Panc1 (cell line): ENCODE data around the gene MAMDC2. TPM values are rescaled to one million over a fixed set of nuclear protein-coding genes. Genes with fewer than 3 reads are reported as not detected.
A peak's percentile ranks its signal among the peaks of the same experiment; 100 is the strongest.

Experiments
- ATAC-seq: fragments of 200-7000 bp; cut with Tn5 transposase; 2 replicates; pipeline ENCODE4 v1.9.1; 2020; ENCODE audit warnings: mild to moderate bottlenecking, moderate library complexity
- BruUV-seq: library from RNA; stranded (reverse); fragments of 400-500 nt; replicated peaks from 2 replicates; lab custom pipeline; 2021; lab: Mats Ljungman, UMichigan
- CTCF ChIA-PET: fragments of 300-600 bp; sonication (Branson Sonifier 250); formaldehyde crosslinking; loops from one replicate; lab custom pipeline; 2022; ENCODE audit warnings: antibody characterized with exemption; lab: Charles Lee
- POLR2A ChIA-PET: fragments of 300-600 bp; sonication (Branson Sonifier 250); formaldehyde crosslinking; loops from one replicate; lab custom pipeline; 2022; ENCODE audit warnings: antibody characterized with exemption; lab: Charles Lee
- DNase-seq: peaks from one replicate; pipeline ENCODE4 v3.0.0-alpha.2; 2010; ENCODE audit warnings: low read depth, low spot score
- H3K27ac ChIP-seq: 2 replicates; pipeline ENCODE4 v1.5.1; 2011; ENCODE audit warnings: mild to moderate bottlenecking, low read length, inconsistent platforms
- H3K27me3 ChIP-seq: fragments of 200-500 bp; sonication (Bioruptor generic); 2 replicates; pipeline ENCODE4 v1.6.0; 2014; ENCODE audit warnings: low read length, inconsistent platforms; ENCODE audit not compliant: control insufficient read depth, insufficient read depth
- H3K36me3 ChIP-seq: fragments of 200-500 bp; sonication (Bioruptor generic); 2 replicates; pipeline ENCODE4 v1.5.1; 2014; ENCODE audit warnings: inconsistent platforms, mild to moderate bottlenecking, low read length, moderate library complexity; ENCODE audit not compliant: control insufficient read depth, insufficient read depth
- H3K4me1 ChIP-seq: 2 replicates; pipeline ENCODE4 v1.5.1; 2011; ENCODE audit warnings: inconsistent platforms, mild to moderate bottlenecking, low read length, moderate library complexity; ENCODE audit not compliant: control insufficient read depth, insufficient read depth
- H3K4me3 ChIP-seq, 2 experiments: 2 replicates each; pipeline ENCODE4 v1.5.1; 2011 to 2012; ENCODE audit warnings: low read depth in 2 of 2, low read length in 2 of 2, mild to moderate bottlenecking in 2 of 2, inconsistent platforms in 1 of 2, moderate library complexity in 1 of 2
- H3K9me3 ChIP-seq: fragments of 200-500 bp; sonication (Bioruptor generic); 2 replicates; pipeline ENCODE4 v1.5.1; 2014; ENCODE audit warnings: low read depth, mild to moderate bottlenecking, inconsistent platforms, low read length, moderate library complexity; ENCODE audit not compliant: control insufficient read depth, insufficient read depth
- POLR2AphosphoS5 ChIP-seq: IDR thresholded peaks from 2 replicates; pipeline ENCODE4 v1.6.1; 2012; ENCODE audit warnings: mild to moderate bottlenecking, low read depth, low read length, moderate library complexity
- SIN3A ChIP-seq: IDR thresholded peaks from 2 replicates; pipeline ENCODE4 v1.6.1; 2012; ENCODE audit warnings: low read depth, mild to moderate bottlenecking, low read length, moderate library complexity, borderline replicate concordance; ENCODE audit not compliant: insufficient read depth
- TCF7L2 ChIP-seq: IDR thresholded peaks from 2 replicates; pipeline ENCODE4 v1.6.1; 2011; ENCODE audit warnings: mild to moderate bottlenecking, low read depth, low read length, inconsistent platforms
- in situ Hi-C: cut with HindIII; loops from 2 replicates; pipeline ENCODE4 v1.10.0; 2016; ENCODE audit warnings: low sequenced_read_pairs, low pct_unique_long_range_greater_than_20kb
- intact Hi-C: fragments of 100-400 bp; cut with micrococcal nuclease; formaldehyde crosslinking; loops from one replicate; pipeline ENCODE4 v1.10.0; 2022; ENCODE audit not compliant: unreplicated experiment
- total RNA-seq: library from RNA; stranded (reverse); gene quantifications from one replicate; pipeline ENCODE4 v1.2.1, GENCODE V29; 2021; ENCODE audit not compliant: unreplicated experiment
- TF ChIP-seq, protein P1 (sequence below): fragments of 450-650 bp; IDR thresholded peaks from 2 replicates; pipeline ENCODE4 v1.5.1; 2017; ENCODE audit warnings: mild to moderate bottlenecking
- TF ChIP-seq, protein P2 (sequence below), 2 experiments: IDR thresholded peaks; 2 replicates each; pipeline ENCODE4 v1.6.1; 2011 to 2012; ENCODE audit warnings: low read depth in 2 of 2, control low read depth in 1 of 2, low read length in 1 of 2, mild to moderate bottlenecking in 1 of 2, moderate library complexity in 1 of 2; ENCODE audit not compliant: insufficient read depth in 1 of 2

MAMDC2 gene
- total RNA-seq, 1 experiment from 2014 or later = 1.5 TPM

DNA sequence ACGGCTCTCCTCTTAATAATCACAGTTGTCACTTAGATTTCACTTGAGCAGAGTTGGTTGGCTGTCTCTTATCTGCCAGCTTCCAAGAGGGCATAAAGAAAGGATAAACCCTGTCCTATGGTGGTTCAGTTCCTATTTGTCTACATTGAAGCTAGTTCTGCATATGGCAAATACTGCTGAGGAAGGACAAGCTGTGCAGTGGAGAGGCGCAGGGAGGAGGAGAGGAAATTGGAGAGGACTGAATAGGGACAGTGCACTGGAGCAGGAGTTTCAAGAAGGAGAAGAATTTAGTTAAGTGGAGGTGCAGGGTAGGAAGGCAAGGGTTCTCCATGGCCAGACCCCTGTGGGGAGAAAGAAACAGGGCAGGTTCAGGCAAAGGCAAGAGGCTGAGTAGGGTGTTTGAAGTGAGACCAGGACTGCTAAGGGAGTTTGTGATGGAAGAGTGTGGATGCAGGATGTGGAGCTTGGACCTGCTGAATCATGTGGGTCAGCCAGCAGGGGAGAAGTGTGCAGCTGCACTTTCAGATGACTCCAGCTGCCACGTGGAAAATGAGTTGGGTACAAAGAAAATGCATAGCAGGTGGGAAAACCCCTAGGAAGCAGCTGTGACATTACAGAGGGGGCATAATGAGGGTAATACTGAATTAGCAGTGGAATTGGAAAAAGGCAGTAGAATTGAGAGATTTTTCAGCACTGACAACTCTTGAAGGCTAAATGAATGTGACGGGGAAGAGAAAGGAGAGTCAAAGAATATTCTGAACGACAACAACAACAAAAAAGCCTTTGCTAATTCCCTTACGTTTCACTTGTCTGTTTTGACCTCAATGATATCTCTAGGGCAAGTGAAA is 66.8 kb downstream of the MAMDC2 start:
- CTCF ChIA-PET = no interaction called here
- no peak for ATAC-seq
- Histone ChIP-seq H3K4me3 (no peak overlapping the region), H3K27ac (no peak overlapping the region), H3K27me3 (no peaks in the 10 kb centered on the region), H3K4me1 (no peaks in the 10 kb centered on the region), H3K36me3 (no peaks in the 10 kb centered on the region), H3K9me3 (no peaks in the 10 kb centered on the region)
- no TSS peak for BruUV-seq
- no peak for DNase-seq
- POLR2A ChIA-PET = no interaction called here
- intact Hi-C loops (loop anchor here (1.0 to 2.0 kb wide), 2 partner anchors 66 to 138 kb away; no protein-coding TSS in a partner anchor), in situ Hi-C loops (no loop called here)
- TF ChIP-seq, protein P1, sequence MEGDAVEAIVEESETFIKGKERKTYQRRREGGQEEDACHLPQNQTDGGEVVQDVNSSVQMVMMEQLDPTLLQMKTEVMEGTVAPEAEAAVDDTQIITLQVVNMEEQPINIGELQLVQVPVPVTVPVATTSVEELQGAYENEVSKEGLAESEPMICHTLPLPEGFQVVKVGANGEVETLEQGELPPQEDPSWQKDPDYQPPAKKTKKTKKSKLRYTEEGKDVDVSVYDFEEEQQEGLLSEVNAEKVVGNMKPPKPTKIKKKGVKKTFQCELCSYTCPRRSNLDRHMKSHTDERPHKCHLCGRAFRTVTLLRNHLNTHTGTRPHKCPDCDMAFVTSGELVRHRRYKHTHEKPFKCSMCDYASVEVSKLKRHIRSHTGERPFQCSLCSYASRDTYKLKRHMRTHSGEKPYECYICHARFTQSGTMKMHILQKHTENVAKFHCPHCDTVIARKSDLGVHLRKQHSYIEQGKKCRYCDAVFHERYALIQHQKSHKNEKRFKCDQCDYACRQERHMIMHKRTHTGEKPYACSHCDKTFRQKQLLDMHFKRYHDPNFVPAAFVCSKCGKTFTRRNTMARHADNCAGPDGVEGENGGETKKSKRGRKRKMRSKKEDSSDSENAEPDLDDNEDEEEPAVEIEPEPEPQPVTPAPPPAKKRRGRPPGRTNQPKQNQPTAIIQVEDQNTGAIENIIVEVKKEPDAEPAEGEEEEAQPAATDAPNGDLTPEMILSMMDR = no peak
- TF ChIP-seq, protein P2, sequence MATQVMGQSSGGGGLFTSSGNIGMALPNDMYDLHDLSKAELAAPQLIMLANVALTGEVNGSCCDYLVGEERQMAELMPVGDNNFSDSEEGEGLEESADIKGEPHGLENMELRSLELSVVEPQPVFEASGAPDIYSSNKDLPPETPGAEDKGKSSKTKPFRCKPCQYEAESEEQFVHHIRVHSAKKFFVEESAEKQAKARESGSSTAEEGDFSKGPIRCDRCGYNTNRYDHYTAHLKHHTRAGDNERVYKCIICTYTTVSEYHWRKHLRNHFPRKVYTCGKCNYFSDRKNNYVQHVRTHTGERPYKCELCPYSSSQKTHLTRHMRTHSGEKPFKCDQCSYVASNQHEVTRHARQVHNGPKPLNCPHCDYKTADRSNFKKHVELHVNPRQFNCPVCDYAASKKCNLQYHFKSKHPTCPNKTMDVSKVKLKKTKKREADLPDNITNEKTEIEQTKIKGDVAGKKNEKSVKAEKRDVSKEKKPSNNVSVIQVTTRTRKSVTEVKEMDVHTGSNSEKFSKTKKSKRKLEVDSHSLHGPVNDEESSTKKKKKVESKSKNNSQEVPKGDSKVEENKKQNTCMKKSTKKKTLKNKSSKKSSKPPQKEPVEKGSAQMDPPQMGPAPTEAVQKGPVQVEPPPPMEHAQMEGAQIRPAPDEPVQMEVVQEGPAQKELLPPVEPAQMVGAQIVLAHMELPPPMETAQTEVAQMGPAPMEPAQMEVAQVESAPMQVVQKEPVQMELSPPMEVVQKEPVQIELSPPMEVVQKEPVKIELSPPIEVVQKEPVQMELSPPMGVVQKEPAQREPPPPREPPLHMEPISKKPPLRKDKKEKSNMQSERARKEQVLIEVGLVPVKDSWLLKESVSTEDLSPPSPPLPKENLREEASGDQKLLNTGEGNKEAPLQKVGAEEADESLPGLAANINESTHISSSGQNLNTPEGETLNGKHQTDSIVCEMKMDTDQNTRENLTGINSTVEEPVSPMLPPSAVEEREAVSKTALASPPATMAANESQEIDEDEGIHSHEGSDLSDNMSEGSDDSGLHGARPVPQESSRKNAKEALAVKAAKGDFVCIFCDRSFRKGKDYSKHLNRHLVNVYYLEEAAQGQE (IDR thresholded peaks at IDR 0.05; ENCODE audit: insufficient read depth in 1 of 2, low read depth in 2 of 2, low read length in 1 of 2) = no peak
- no peak for TF ChIP-seq SIN3A
- TF ChIP-seq POLR2AphosphoS5 = no peak
- TF ChIP-seq TCF7L2 = no peak

DNA sequence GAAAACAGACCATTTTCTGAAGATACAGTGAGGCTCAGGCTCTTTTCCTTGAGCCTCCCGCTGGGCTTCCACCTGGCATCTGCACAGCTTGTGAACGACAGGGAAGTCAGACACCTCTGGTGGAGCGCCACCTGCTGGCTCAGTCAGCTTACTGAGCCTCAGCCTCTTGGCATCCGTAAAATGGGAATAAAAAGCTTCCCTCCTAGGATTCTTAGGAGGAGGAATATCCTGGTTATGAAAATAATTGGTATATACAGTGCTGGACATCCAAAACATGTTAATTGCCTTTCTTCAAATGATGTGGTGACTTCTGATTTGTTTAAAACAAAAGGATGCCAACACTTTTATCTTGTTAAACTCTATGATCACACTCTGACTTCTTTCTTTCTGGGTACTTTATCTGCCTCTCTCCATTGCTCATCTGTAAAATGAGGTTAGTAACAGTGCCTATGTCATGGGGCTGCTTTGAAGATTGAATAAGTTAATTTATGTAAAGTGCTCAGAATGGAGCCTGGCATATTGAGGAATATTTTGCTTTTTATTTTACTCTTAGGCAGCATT is 67.5 kb downstream of the MAMDC2 start:
- intact Hi-C loops = loop anchor here (1.0 to 2.0 kb wide), 2 partner anchors 67 to 138 kb away; no protein-coding TSS in a partner anchor
- ATAC-seq = peak; percentile 78
- no peak overlapping the region for H3K27ac ChIP-seq
- ChIA-PET POLR2A (no interaction called here), CTCF (no interaction called here)
- H3K9me3 ChIP-seq = no peaks in the 10 kb centered on the region
- H3K4me1 ChIP-seq = no peaks in the 10 kb centered on the region
- BruUV-seq = no TSS peak
- in situ Hi-C loops = no loop called here
- H3K27me3 ChIP-seq = no peaks in the 10 kb centered on the region
- TF ChIP-seq, protein P1 = peak; percentile 82
- TF ChIP-seq TCF7L2 (no peak), POLR2AphosphoS5 (no peak)
- TF ChIP-seq, protein P2 (IDR thresholded peaks at IDR 0.05; ENCODE audit: insufficient read depth in 1 of 2, low read depth in 2 of 2, low read length in 1 of 2) = no peak
- no peak for DNase-seq
- H3K4me3 ChIP-seq = no peak overlapping the region
- no peaks in the 10 kb centered on the region for H3K36me3 ChIP-seq
